T47D (cell line): ENCODE data around the gene GUCY2C.
A peak's percentile ranks its signal among the peaks of the same experiment; 100 is the strongest.

Experiments used
- DNase-seq, 2 experiments: peaks; one replicate each; pipeline versions ENCODE4 v3.0.0 to v3.0.0-alpha.2; 2011 to 2012; ENCODE audit warnings: low read depth in 1 of 2, low spot score in 1 of 2
- JUND ChIP-seq: IDR thresholded peaks from 2 replicates; pipeline ENCODE4 v1.6.1; 2012; ENCODE audit warnings: low read depth
- in situ Hi-C: cut with HindIII; loops from 2 replicates; pipeline ENCODE4 v1.10.0; 2016; ENCODE audit warnings: low sequenced_read_pairs, low pct_unique_long_range_greater_than_20kb

Gene GUCY2C

GRCh38 chr12:14635776-14636175 lies 60.6 kb downstream of the GUCY2C start:
- TF ChIP-seq JUND = no peak
- DNase-seq = no peak
- in situ Hi-C loops = no loop called here

GRCh38 chr12:14630793-14631192 lies 65.6 kb downstream of the GUCY2C start:
- in situ Hi-C loops = no loop called here
- TF ChIP-seq JUND = no peak
- DNase-seq = no peak

- in situ Hi-C loops = no loop called here
- DNase-seq = peak; percentile 4 to 65
- no peak for TF ChIP-seq JUND
Observed at GRCh38 chr12:14629832-14630710, 66.3 kb downstream of the GUCY2C start.

GRCh38 chr12:14628771-14629170 lies 67.6 kb downstream of the GUCY2C start:
- TF ChIP-seq JUND = no peak
- DNase-seq = no peak
- in situ Hi-C loops = no loop called here

GRCh38 chr12:14621826-14622225 lies 74.6 kb downstream of the GUCY2C start:
- no peak for DNase-seq
- in situ Hi-C loops = no loop called here
- no peak for TF ChIP-seq JUND

GRCh38 chr12:14619741-14620501 lies 76.5 kb downstream of the GUCY2C start:
- TF ChIP-seq JUND = no peak
- in situ Hi-C loops = no loop called here
- no peak for DNase-seq

GRCh38 chr12:14618983-14619382 lies 77.4 kb downstream of the GUCY2C start:
- DNase-seq = peak; percentile 4 to 60
- in situ Hi-C loops = no loop called here
- TF ChIP-seq JUND = no peak

GRCh38 chr12:14614704-14615121 lies 81.7 kb downstream of the GUCY2C start:
- DNase-seq = no peak
- in situ Hi-C loops = no loop called here
- TF ChIP-seq JUND = no peak

- in situ Hi-C loops = no loop called here
- DNase-seq = no peak
- no peak for TF ChIP-seq JUND
Observed at GRCh38 chr12:14613718-14614117, 82.7 kb downstream of the GUCY2C start.

- no peak for TF ChIP-seq JUND
- DNase-seq = no peak
- in situ Hi-C loops = no loop called here
Observed at GRCh38 chr12:14612898-14613445, 83.4 kb downstream of the GUCY2C start.

GRCh38 chr12:14612250-14612649 lies 84.1 kb downstream of the GUCY2C start:
- DNase-seq = no peak
- in situ Hi-C loops = no loop called here
- TF ChIP-seq JUND = no peak

- no peak for TF ChIP-seq JUND
- no peak for DNase-seq
- in situ Hi-C loops = no loop called here
Observed at GRCh38 chr12:14611640-14612203, 84.7 kb downstream of the GUCY2C start.
